HepG2 (cell line): ENCODE data around the gene EXOC3L4. TPM values are rescaled to one million over a fixed set of nuclear protein-coding genes. Genes with fewer than 3 reads are reported as not detected.

Experiments
- ATAC-seq: fragments of 200-7000 bp; cut with Tn5 transposase; 3 replicates; pipeline ENCODE4 v1.9.1; 2020; ENCODE audit warnings: mild to moderate bottlenecking, moderate library complexity
- BruUV-seq: library from RNA; stranded (reverse); fragments of 400-500 nt; replicated peaks from 2 replicates; lab custom pipeline; 2021; lab: Mats Ljungman, UMichigan
- CTCF ChIA-PET: fragments of 300-600 bp; formaldehyde crosslinking; extraction: SDS; loops from one replicate; lab custom pipeline; 2021; ENCODE audit warnings: low total read pairs, inconsistent platforms, low intra/inter-chr PET ratio; lab: Yijun Ruan, JAX
- POLR2A ChIA-PET: fragments of 350-600 bp; sonication (Branson Sonifier 250); formaldehyde crosslinking; loops from one replicate; lab custom pipeline; 2020; ENCODE audit warnings: antibody characterized with exemption, inconsistent platforms; lab: Yijun Ruan, JAX
- DNase-seq: peaks from one replicate; pipeline ENCODE4 v3.0.0-alpha.2; 2015; ENCODE audit warnings: low spot score
- FAIRE-seq: peaks from 3 replicates; lab custom pipeline; 2011; peaks lifted over from hg19 to GRCh38; lab: Jason Lieb, UNC
- H2AFZ ChIP-seq: one replicate; pipeline ENCODE4 v1.6.1; 2011; ENCODE audit warnings: low read length, inconsistent platforms
- H3K27ac ChIP-seq: fragments of 300-600 bp; 3 replicates; pipeline ENCODE4 v1.8.0; 2011; ENCODE audit warnings: mixed run types, mild to moderate bottlenecking, mixed read lengths, low read length, inconsistent platforms; ENCODE audit not compliant: insufficient read depth; ENCODE audit errors: extremely low read length
- H3K27me3 ChIP-seq, 2 experiments: fragments of 200-600 bp in 1 of 2; 2 replicates in 1 of 2; 3 replicates in 1 of 2; pipeline versions ENCODE4 v1.6.0 to v1.8.0; 2011; ENCODE audit warnings: low read length in 2 of 2, mild to moderate bottlenecking in 2 of 2, moderate library complexity in 2 of 2, inconsistent platforms in 1 of 2; ENCODE audit not compliant: insufficient read depth in 2 of 2, control insufficient read depth in 1 of 2
- H3K36me3 ChIP-seq, 2 experiments: fragments of 200-600 bp in 1 of 2; replicated peaks in 1 of 2; 2 replicates in 1 of 2; 3 replicates in 1 of 2; pipeline versions ENCODE4 v1.5.1 to v1.8.0; 2011; ENCODE audit warnings: low read length in 2 of 2, inconsistent platforms in 1 of 2; ENCODE audit not compliant: insufficient read depth in 2 of 2, control insufficient read depth in 1 of 2
- H3K4me1 ChIP-seq: 2 replicates; pipeline ENCODE4 v1.5.1; 2012; ENCODE audit warnings: low read length, inconsistent platforms; ENCODE audit not compliant: insufficient read depth
- H3K4me2 ChIP-seq: 2 replicates; pipeline ENCODE4 v1.6.0; 2011; ENCODE audit warnings: low read depth, low read length, inconsistent platforms
- H3K4me3 ChIP-seq, 3 experiments: fragments of 200-600 bp in 1 of 3; sonication (generic), shearing (Covaris generic) in 1 of 3; replicated peaks in 1 of 3; 2 replicates each; pipeline ENCODE4 v1.5.1; 2011 to 2016; ENCODE audit warnings: low read length in 3 of 3, inconsistent platforms in 2 of 3, low read depth in 2 of 3, mild to moderate bottlenecking in 2 of 3, control low read depth in 1 of 3, mixed read lengths in 1 of 3; ENCODE audit not compliant: insufficient read depth in 1 of 3
- H3K79me2 ChIP-seq: one replicate; pipeline ENCODE4 v1.6.1; 2011; ENCODE audit warnings: low read length, inconsistent platforms; ENCODE audit not compliant: insufficient read depth
- H3K9ac ChIP-seq: 2 replicates; pipeline ENCODE4 v1.6.0; 2011; ENCODE audit warnings: mild to moderate bottlenecking, low read depth, low read length, inconsistent platforms; ENCODE audit not compliant: insufficient read depth
- H3K9me3 ChIP-seq: 2 replicates; pipeline ENCODE4 v1.5.1; 2012; ENCODE audit warnings: mild to moderate bottlenecking, low read length
- H4K20me1 ChIP-seq: 2 replicates; pipeline ENCODE4 v1.6.0; 2011; ENCODE audit warnings: inconsistent platforms, mild to moderate bottlenecking, low read length, moderate library complexity; ENCODE audit not compliant: insufficient read depth
- CBX1 ChIP-seq: IDR thresholded peaks from one replicate; pipeline ENCODE4 v1.6.1; 2016; ENCODE audit warnings: antibody characterized with exemption, low read depth
- CENPBD1 ChIP-seq: sonication (generic); formaldehyde crosslinking; IDR thresholded peaks from 2 replicates; pipeline ENCODE4 v1.8.0; 2022; ENCODE audit warnings: missing genetic modification reagents, low read depth, mild to moderate bottlenecking, borderline replicate concordance
- FOXO1 ChIP-seq: sonication (generic); formaldehyde crosslinking; IDR thresholded peaks from 2 replicates; pipeline ENCODE4 v1.4.0; 2020; ENCODE audit warnings: missing genetic modification reagents
- HOXA9 ChIP-seq: sonication (generic); formaldehyde crosslinking; IDR thresholded peaks from 2 replicates; pipeline ENCODE4 v1.8.1; 2022; ENCODE audit warnings: missing genetic modification reagents, mild to moderate bottlenecking, moderate library complexity, borderline replicate concordance
- KMT2A ChIP-seq: sonication (generic); formaldehyde crosslinking; IDR thresholded peaks from 2 replicates; pipeline ENCODE4 v1.4.0; 2020; ENCODE audit warnings: missing genetic modification reagents
- MIER2 ChIP-seq: IDR thresholded peaks from 2 replicates; pipeline ENCODE4 v1.6.1; 2016; ENCODE audit warnings: missing biosample characterization, missing genetic modification reagents
- NCOA1 ChIP-seq: sonication (generic); formaldehyde crosslinking; IDR thresholded peaks from 2 replicates; pipeline ENCODE4 v1.9.0; 2021; ENCODE audit warnings: missing genetic modification reagents
- POGK ChIP-seq: sonication (generic); formaldehyde crosslinking; conservative IDR thresholded peaks from 2 replicates; pipeline ENCODE4 v1.8.0; 2022; ENCODE audit warnings: mild to moderate bottlenecking, moderate library complexity, missing genetic modification reagents
- POLR2G ChIP-seq: fragments of 200-400 bp; formaldehyde crosslinking; IDR thresholded peaks from 2 replicates; pipeline ENCODE4 v1.6.1; 2018; ENCODE audit warnings: mild to moderate bottlenecking, low read depth, low read length, moderate library complexity
- SUZ12 ChIP-seq: fragments of 150-350 bp; IDR thresholded peaks from 2 replicates; pipeline ENCODE4 v1.6.1; 2014; ENCODE audit warnings: low read depth, low read length
- THAP7 ChIP-seq: sonication (generic); formaldehyde crosslinking; IDR thresholded peaks from 2 replicates; pipeline ENCODE4 v1.8.1; 2023; ENCODE audit warnings: mild to moderate bottlenecking, missing genetic modification reagents
- ZKSCAN1 ChIP-seq: fragments of 150-350 bp; IDR thresholded peaks from 2 replicates; pipeline ENCODE4 v1.6.1; 2014; ENCODE audit warnings: low read length
- ZNF343 ChIP-seq: sonication (generic); formaldehyde crosslinking; IDR thresholded peaks from 2 replicates; pipeline ENCODE4 v1.4.0; 2020; ENCODE audit warnings: mild to moderate bottlenecking, missing genetic modification reagents
- ZNF687 ChIP-seq: sonication (generic); formaldehyde crosslinking; IDR thresholded peaks from 2 replicates; pipeline ENCODE4 v1.5.1; 2020; ENCODE audit warnings: mild to moderate bottlenecking, missing genetic modification reagents, moderate library complexity
- WGBS: methylation state at CpG from one replicate; pipeline ENCODE4 v1.1.6; 2017; ENCODE audit warnings: low lambda C conversion rate; 5-methylcytosine and 5-hydroxymethylcytosine counted together
- in situ Hi-C: cut with HindIII; loops from 2 replicates; pipeline ENCODE4 v1.10.0; 2017; ENCODE audit warnings: low pct_unique_long_range_greater_than_20kb; ENCODE audit not compliant: extremely low pct_ligation_motif_present
- intact Hi-C: fragments of 100-400 bp; cut with micrococcal nuclease; formaldehyde crosslinking; loops from one replicate; pipeline ENCODE4 v1.10.0; 2022; ENCODE audit not compliant: unreplicated experiment
- polyA plus RNA-seq, 8 experiments: library from polyadenylated mRNA; depleted of rRNA in 3 of 8; stranded (reverse) in 7 of 8; unstranded in 1 of 8; fragments of >200 nt; fragmentation: Illumina TruSeq in 4 of 8; extraction: Trizol in 4 of 8; gene quantifications; 2 replicates each; pipeline versions ENCODE4 v1.2.1 to v1.2.3, GENCODE V29; 2011 to 2016; ENCODE audit warnings: low read depth in 4 of 8, missing spikeins in 1 of 8, mixed read lengths in 1 of 8; ENCODE audit not compliant: insufficient read depth in 1 of 8
- total RNA-seq, 5 experiments: library from RNA; depleted of rRNA; stranded (reverse); fragments of >200 nt; fragmentation: Illumina TruSeq; extraction: Trizol; gene quantifications; 2 replicates each; pipeline ENCODE4 v1.2.3, GENCODE V29; 2016; ENCODE audit warnings: low read depth in 1 of 5

The EXOC3L4 gene
- total and polyA plus RNA-seq, 2 of the 13 experiments (the other 11 are each of a cell fraction or from before 2014, with no cell fraction given) = 11.8 to 27.0 TPM

- TF ChIP-seq POGK (CRISPR knock-in tag) = no peak
- TF ChIP-seq THAP7 (CRISPR knock-in tag) = no peak
- TF ChIP-seq POLR2G = no peak
- TF ChIP-seq, all 625 proteins: peak for 0
These were observed 56.9 kb downstream of the EXOC3L4 start (continued) for GRCh38 chr14:103151270-103151945.

GRCh38 chr14:103155010-103155409 lies 60.5 kb downstream of the EXOC3L4 start:
- Histone ChIP-seq H3K9me3 (no peaks in the 10 kb centered on the region), H3K79me2 (no peaks in the 10 kb centered on the region), H3K4me1 (peaks cover 19% of the 10 kb centered on the region), H2AFZ (no peak overlapping the region), H3K4me3 (no peak overlapping the region), H3K36me3 (no peaks in the 10 kb centered on the region), H3K9ac (no peak overlapping the region), H3K27ac (no peak overlapping the region), H3K4me2 (no peak overlapping the region), H3K27me3 (peaks cover 0 to 7% of the 10 kb centered on the region in 2 experiments; a peak in 2 of 5 replicates), H4K20me1 (no peaks in the 10 kb centered on the region)
- FAIRE-seq (no peak), DNase-seq (peak; percentile 69), ATAC-seq (peak; percentile 86)
- ChIA-PET POLR2A (no interaction called here), CTCF (no interaction called here)
- BruUV-seq = no TSS peak
- 2% methylated on average over 3 of the region's 6 CpGs for WGBS
- in situ Hi-C loops = no loop called here
- intact Hi-C loops = no loop called here
- no peak for TF ChIP-seq CENPBD1
- no peak for TF ChIP-seq FOXO1 (CRISPR knock-in tag)
- TF ChIP-seq SUZ12 = no peak
- TF ChIP-seq ZNF343 (CRISPR knock-in tag) = no peak
- no peak for TF ChIP-seq KMT2A (CRISPR knock-in tag)
- no peak for TF ChIP-seq HOXA9 (CRISPR knock-in tag)
- TF ChIP-seq CBX1 = no peak
- TF ChIP-seq ZNF687 (CRISPR knock-in tag) = peak; percentile 48
- TF ChIP-seq NCOA1 (CRISPR knock-in tag) = no peak
- no peak for TF ChIP-seq ZKSCAN1
- no peak for TF ChIP-seq MIER2 (CRISPR knock-in tag)
